AG04449 (cell line): ENCODE measurements around the gene C1orf50.

Experiments
- CTCF ChIA-PET: fragments of 350-600 bp; formaldehyde crosslinking; extraction: SDS; loops from one replicate; lab custom pipeline; 2021; ENCODE audit warnings: antibody characterized with exemption; lab: Yijun Ruan, JAX
- POLR2A ChIA-PET: fragments of 400-600, 350-600 bp; formaldehyde crosslinking; extraction: SDS; loops from one replicate; lab custom pipeline; 2020; ENCODE audit warnings: antibody characterized with exemption, inconsistent platforms; lab: Yijun Ruan, JAX
- DNase-seq: peaks from one replicate; pipeline ENCODE4 v3.0.0-alpha.2; 2010; ENCODE audit warnings: low read depth, low spot score
- H3K4me3 ChIP-seq: 2 replicates; pipeline ENCODE4 v1.5.1; 2011; ENCODE audit warnings: low read depth, mild to moderate bottlenecking, control low read depth, low read length
- CTCF ChIP-seq: IDR thresholded peaks from one replicate; pipeline ENCODE4 v1.5.1; 2011; ENCODE audit warnings: mild to moderate bottlenecking, moderate library complexity, low read length, control low read depth, inconsistent platforms; ENCODE audit not compliant: insufficient read depth; ENCODE audit errors: missing control alignments

The C1orf50 gene

GRCh38 chr1:42820813-42821212, 53.8 kb downstream of the C1orf50 start:
- H3K4me3 ChIP-seq: no peak overlapping the region
- ChIA-PET POLR2A (no interaction called here), CTCF (interaction anchor here (1.0 to 2.8 kb wide), 2 partner anchors 26 to 30 kb away, joined by 3 to 12 read pairs; partner anchors contain the start of gene ZNF691)
- no peak for DNase-seq
- TF ChIP-seq CTCF: no peak

GRCh38 chr1:42821690-42822089, 54.6 kb downstream of the C1orf50 start:
- CTCF ChIA-PET: interaction anchor here (0.6 to 2.8 kb wide), 3 partner anchors 25 to 240 kb away, joined by 3 to 12 read pairs (median 10); partner anchors contain the start of gene ZNF691
- DNase-seq: no peak
- H3K4me3 ChIP-seq: no peak overlapping the region
- POLR2A ChIA-PET: no interaction called here
- no peak for TF ChIP-seq CTCF

GRCh38 chr1:42822800-42823392, 55.8 kb downstream of the C1orf50 start:
- DNase-seq: no peak
- no peak overlapping the region for H3K4me3 ChIP-seq
- ChIA-PET CTCF (interaction anchor here (1.1 to 2.8 kb wide), 3 partner anchors 13 to 44 kb away, joined by 3 to 10 read pairs (median 4); partner anchors contain the start of gene ZNF691), POLR2A (interaction anchor here (1.1 kb wide), 1 partner anchor 56 kb away, joined by 4 read pairs; the partner anchor contains the start of genes C1orf50 and P3H1)
- TF ChIP-seq CTCF: no peak

- no peak for DNase-seq
- TF ChIP-seq CTCF: no peak
- ChIA-PET POLR2A (no interaction called here), CTCF (interaction anchor here (0.9 to 2.6 kb wide), 4 partner anchors 11 to 248 kb away, joined by 3 to 11 read pairs (median 6); partner anchors contain the start of gene ZNF691)
- H3K4me3 ChIP-seq: no peak overlapping the region
Measured at GRCh38 chr1:42824481-42825035, 57.5 kb downstream of the C1orf50 start.

- DNase-seq: no peak
- no peak for TF ChIP-seq CTCF
- no peak overlapping the region for H3K4me3 ChIP-seq
- POLR2A ChIA-PET: interaction anchor here (0.8 kb wide), 1 partner anchor 59 kb away, joined by 3 read pairs; no protein-coding TSS in a partner anchor
- CTCF ChIA-PET: interaction anchor here (0.9 to 2.6 kb wide), 4 partner anchors 10 to 248 kb away, joined by 3 to 11 read pairs (median 6); partner anchors contain the start of gene ZNF691
Measured at GRCh38 chr1:42825036-42825851, 58.2 kb downstream of the C1orf50 start.
